Vagina (tissue), 2 donors: ENCODE data around the gene IL12RB2.

Experiments used
- CTCF ChIP-seq, 3 experiments: fragments of 450-650 bp in 2 of 3; fragments of 200-600 bp in 1 of 3; sonication (generic) in 1 of 3; IDR thresholded peaks; one replicate each; pipeline ENCODE4 v1.5.1; 2017 to 2019; ENCODE audit warnings: antibody characterized with exemption in 3 of 3, mild to moderate bottlenecking in 2 of 3, moderate library complexity in 2 of 3
- POLR2AphosphoS5 ChIP-seq, 2 donors: sonication (generic); formaldehyde crosslinking; IDR thresholded peaks; one replicate each; pipeline ENCODE4 v1.9.0; 2017; ENCODE audit warnings: antibody characterized with exemption in 2 of 2, mild to moderate bottlenecking in 2 of 2, low read depth in 1 of 2; ENCODE audit not compliant: insufficient read depth in 1 of 2

GRCh38 chr1:67399199-67399993, 91.7 kb downstream of the IL12RB2 start:
- TF ChIP-seq CTCF (IDR thresholded peaks at IDR 0.05) (no peak), POLR2AphosphoS5 (IDR thresholded peaks at IDR 0.05; ENCODE audit: insufficient read depth in 1 of 2, low read depth in 1 of 2) (no peak)
